Peyer's patch (tissue), 4 donors: Measurements from ENCODE around the gene CGB8.
"Not testable (repeated sequence)": the region's sequence is repeated elsewhere in the genome, so short reads cannot be mapped to it uniquely, and the experiment has no call there.

Experiments
- CTCF ChIP-seq, 6 experiments: fragments of 450-650 bp in 4 of 6; fragments of 200-600 bp in 2 of 6; sonication (generic) in 1 of 6; IDR thresholded peaks; one replicate each; pipeline ENCODE4 v1.5.1; 2017 to 2019; ENCODE audit warnings: antibody characterized with exemption in 6 of 6, mild to moderate bottlenecking in 3 of 6, moderate library complexity in 1 of 6
- POLR2A ChIP-seq, 2 donors: fragments of 450-650 bp; IDR thresholded peaks; one replicate each; pipeline ENCODE4 v1.5.1; 2017; ENCODE audit warnings: antibody characterized with exemption in 2 of 2, mild to moderate bottlenecking in 2 of 2, moderate library complexity in 2 of 2

- TF ChIP-seq POLR2A, CTCF (IDR thresholded peaks at IDR 0.05): not testable (repeated sequence)
Measured at GRCh38 chr19:49018388-49019241, 30.3 kb downstream of the CGB8 start.
